BE2C (cell line): Measurements from ENCODE around the gene PRR3.
"Not testable (repeated sequence)": the region's sequence is repeated elsewhere in the genome, so short reads cannot be mapped to it uniquely, and the experiment has no call there.

Experiments used
- DNase-seq: peaks from one replicate; pipeline ENCODE4 v3.0.0-alpha.2; 2020
- H3K27me3 ChIP-seq: fragments of 250-450 bp; sonication (Bioruptor Pico); 2 replicates; pipeline ENCODE4 v1.5.1; 2020; ENCODE audit warnings: mild to moderate bottlenecking
- H3K36me3 ChIP-seq: fragments of 250-450 bp; sonication (Bioruptor Pico); 2 replicates; pipeline ENCODE4 v1.5.1; 2020; ENCODE audit warnings: mild to moderate bottlenecking
- H3K4me1 ChIP-seq: fragments of 250-450 bp; sonication (Bioruptor Pico); 2 replicates; pipeline ENCODE4 v1.5.1; 2020
- H3K4me3 ChIP-seq: 2 replicates; pipeline ENCODE4 v1.5.1; 2011; ENCODE audit warnings: low read depth, low read length
- H3K9me3 ChIP-seq: fragments of 250-450 bp; sonication (Bioruptor Pico); 2 replicates; pipeline ENCODE4 v1.5.1; 2020
- CTCF ChIP-seq: IDR thresholded peaks from 2 replicates; pipeline ENCODE4 v1.5.1; 2012; ENCODE audit warnings: mild to moderate bottlenecking, low read depth, low read length

PRR3 gene

GRCh38 chr6:30513451-30513850, 43.6 kb upstream of the PRR3 start:
- DNase-seq: no peak
- peaks cover 30% of the 10 kb centered on the region for H3K27me3 ChIP-seq
- no peaks in the 10 kb centered on the region for H3K4me1 ChIP-seq
- TF ChIP-seq CTCF: no peak
- H3K9me3 ChIP-seq: no peaks in the 10 kb centered on the region; the same call in 1 of the 2 replicates
- no peaks in the 10 kb centered on the region for H3K36me3 ChIP-seq
- no peak overlapping the region for H3K4me3 ChIP-seq

GRCh38 chr6:30515106-30515505, 42.0 kb upstream of the PRR3 start:
- Histone ChIP-seq H3K4me1 (no peaks in the 10 kb centered on the region), H3K36me3 (no peaks in the 10 kb centered on the region), H3K27me3 (peaks cover 36% of the 10 kb centered on the region), H3K4me3 (no peak overlapping the region), H3K9me3 (no peaks in the 10 kb centered on the region; the same call in 1 of the 2 replicates)
- TF ChIP-seq CTCF: no peak
- no peak for DNase-seq

GRCh38 chr6:30515944-30516753, 40.9 kb upstream of the PRR3 start:
- H3K36me3 ChIP-seq: no peaks in the 10 kb centered on the region
- H3K4me3 ChIP-seq: peak overlapping the region; percentile 54
- DNase-seq: peak; percentile 58
- no peak for TF ChIP-seq CTCF
- H3K27me3 ChIP-seq: peaks cover 33% of the 10 kb centered on the region
- H3K4me1 ChIP-seq: no peaks in the 10 kb centered on the region
- no peaks in the 10 kb centered on the region; the same call in 1 of the 2 replicates for H3K9me3 ChIP-seq

- Histone ChIP-seq H3K4me3 (peak overlapping the region; percentile 54), H3K27me3 (peaks cover 33% of the 10 kb centered on the region)
- not testable (repeated sequence) for H3K9me3 ChIP-seq, DNase-seq, H3K4me1 ChIP-seq, H3K36me3 ChIP-seq
These were observed 40.4 kb upstream of the PRR3 start for GRCh38 chr6:30516754-30517076.

- H3K27me3 ChIP-seq: peaks cover 28% of the 10 kb centered on the region
- not testable (repeated sequence) for H3K4me1 ChIP-seq, H3K4me3 ChIP-seq
These were observed 39.2 kb upstream of the PRR3 start for GRCh38 chr6:30517767-30518504.

GRCh38 chr6:30518505-30519145, 38.5 kb upstream of the PRR3 start:
- H3K4me1 ChIP-seq, H3K9me3 ChIP-seq, H3K4me3 ChIP-seq, H3K36me3 ChIP-seq: not testable (repeated sequence)
- peaks cover 29% of the 10 kb centered on the region for H3K27me3 ChIP-seq
- DNase-seq: peak; percentile 23

More at GRCh38 chr6:30517767-30518504, 39.2 kb upstream of the PRR3 start:
- H3K9me3 ChIP-seq, H3K36me3 ChIP-seq, DNase-seq: not testable (repeated sequence)

- Histone ChIP-seq H3K36me3 (no peaks in the 10 kb centered on the region), H3K9me3 (no peaks in the 10 kb centered on the region; the same call in 1 of the 2 replicates), H3K4me3 (no peak overlapping the region), H3K27me3 (peaks cover 25% of the 10 kb centered on the region), H3K4me1 (no peaks in the 10 kb centered on the region)
- DNase-seq: no peak
- TF ChIP-seq CTCF: no peak
These were observed 36.6 kb upstream of the PRR3 start for GRCh38 chr6:30520522-30520921.

- not testable (repeated sequence) for DNase-seq, H3K4me1 ChIP-seq, H3K9me3 ChIP-seq, H3K36me3 ChIP-seq, H3K4me3 ChIP-seq
- H3K27me3 ChIP-seq: peaks cover 23% of the 10 kb centered on the region
These were observed 36.0 kb upstream of the PRR3 start for GRCh38 chr6:30521082-30521481.

- H3K4me1 ChIP-seq, H3K36me3 ChIP-seq, H3K9me3 ChIP-seq, H3K4me3 ChIP-seq, DNase-seq: not testable (repeated sequence)
- peaks cover 23% of the 10 kb centered on the region for H3K27me3 ChIP-seq
These were observed 35.1 kb upstream of the PRR3 start for GRCh38 chr6:30521952-30522351.

GRCh38 chr6:30526444-30526843, 30.7 kb upstream of the PRR3 start:
- not testable (repeated sequence) for H3K36me3 ChIP-seq, H3K4me3 ChIP-seq, DNase-seq, H3K4me1 ChIP-seq, H3K9me3 ChIP-seq, H3K27me3 ChIP-seq

- H3K36me3 ChIP-seq, DNase-seq, H3K27me3 ChIP-seq, H3K4me1 ChIP-seq, H3K9me3 ChIP-seq, H3K4me3 ChIP-seq: not testable (repeated sequence)
These were observed 27.7 kb upstream of the PRR3 start for GRCh38 chr6:30529349-30529875.
